CD14-positive monocyte (primary cell): Measurements from ENCODE around the gene ZFP3. TPM values are rescaled to one million over a fixed set of nuclear protein-coding genes. Genes with fewer than 3 reads are reported as not detected.

Experiments
- DNase-seq, 3 donors: peaks; one replicate each; pipeline ENCODE4 v3.0.0-alpha.2; 2011 to 2022
- H2AFZ ChIP-seq: 2 replicates; pipeline ENCODE4 v1.6.0; 2012; ENCODE audit warnings: mild to moderate bottlenecking, low read depth, low read length, inconsistent platforms; ENCODE audit not compliant: insufficient read depth, poor library complexity, severe bottlenecking
- H3K27ac ChIP-seq, 2 donors: 1 replicate in 1 of 2; 2 replicates in 1 of 2; pipeline ENCODE4 v1.5.1; 2012 to 2013; ENCODE audit warnings: low read length in 2 of 2, control low read depth in 1 of 2, inconsistent platforms in 1 of 2, low read depth in 1 of 2, mild to moderate bottlenecking in 1 of 2
- H3K27me3 ChIP-seq, 2 donors: one replicate each; pipeline versions ENCODE4 v1.6.0 to v1.6.1; 2011 to 2013; ENCODE audit warnings: low read length in 2 of 2; ENCODE audit not compliant: control insufficient read depth in 2 of 2, insufficient read depth in 2 of 2
- H3K36me3 ChIP-seq, 2 donors: replicated peaks in 1 of 2; 1 replicate in 1 of 2; 2 replicates in 1 of 2; pipeline versions ENCODE4 v1.5.1 to v1.6.1; 2012 to 2013; ENCODE audit warnings: low read length in 2 of 2, control low read depth in 1 of 2, inconsistent platforms in 1 of 2, mild to moderate bottlenecking in 1 of 2; ENCODE audit not compliant: insufficient read depth in 2 of 2, control insufficient read depth in 1 of 2
- H3K4me1 ChIP-seq, 2 donors: 1 replicate in 1 of 2; 2 replicates in 1 of 2; pipeline versions ENCODE4 v1.5.1 to v1.6.1; 2012 to 2013; ENCODE audit warnings: low read length in 2 of 2, control low read depth in 1 of 2, inconsistent platforms in 1 of 2, mild to moderate bottlenecking in 1 of 2, moderate library complexity in 1 of 2; ENCODE audit not compliant: insufficient read depth in 2 of 2, control insufficient read depth in 1 of 2
- H3K4me2 ChIP-seq: replicated peaks from 2 replicates; pipeline ENCODE3; 2012; ENCODE audit warnings: low read length, moderate library complexity, mild to moderate bottlenecking; ENCODE audit not compliant: poor library complexity, severe bottlenecking; ENCODE audit errors: extremely low read depth
- H3K4me3 ChIP-seq, 3 experiments: fragments of 200-600 bp in 1 of 3; sonication (generic) in 1 of 3; replicated peaks in 1 of 3; 1 replicate in 2 of 3; 2 replicates in 1 of 3; pipeline ENCODE4 v1.5.1; 2011 to 2013; ENCODE audit warnings: low read length in 3 of 3, mild to moderate bottlenecking in 3 of 3, control low read depth in 2 of 3, low read depth in 2 of 3, inconsistent platforms in 1 of 3, moderate library complexity in 1 of 3
- H3K79me2 ChIP-seq: 2 replicates; pipeline ENCODE4 v1.6.0; 2012; ENCODE audit warnings: mild to moderate bottlenecking, control low read depth, inconsistent platforms, low read length, moderate library complexity; ENCODE audit not compliant: insufficient read depth
- H3K9ac ChIP-seq: 2 replicates; pipeline ENCODE4 v1.6.0; 2017; ENCODE audit warnings: low read length, mild to moderate bottlenecking; ENCODE audit not compliant: insufficient read depth, poor library complexity, severe bottlenecking
- H3K9me3 ChIP-seq, 2 donors: replicated peaks in 1 of 2; 1 replicate in 1 of 2; 2 replicates in 1 of 2; pipeline versions ENCODE4 v1.5.1 to v1.6.1; 2012 to 2013; ENCODE audit warnings: low read length in 2 of 2, control low read depth in 1 of 2; ENCODE audit not compliant: control insufficient read depth in 1 of 2, insufficient read depth in 1 of 2
- H4K20me1 ChIP-seq: 2 replicates; pipeline ENCODE4 v1.6.0; 2012; ENCODE audit warnings: mild to moderate bottlenecking, low read length, control low read depth, moderate library complexity; ENCODE audit not compliant: insufficient read depth
- H3K27ac Mint-ChIP-seq, 7 donors: one replicate each; pipeline ENCODE4 v1.8.0; 2020; ENCODE audit warnings: mild to moderate bottlenecking in 7 of 7, mixed read lengths in 7 of 7, moderate library complexity in 6 of 7, inconsistent platforms in 2 of 7
- H3K27me3 Mint-ChIP-seq, 3 donors: one replicate each; pipeline ENCODE4 v1.8.0; 2021 to 2022; ENCODE audit warnings: low read depth in 3 of 3, mild to moderate bottlenecking in 3 of 3, mixed read lengths in 3 of 3, moderate library complexity in 3 of 3, inconsistent platforms in 1 of 3
- H3K36me3 Mint-ChIP-seq, 2 donors: one replicate each; pipeline ENCODE4 v1.8.0; 2020; ENCODE audit warnings: mixed read lengths in 2 of 2, inconsistent platforms in 1 of 2, mild to moderate bottlenecking in 1 of 2
- H3K4me1 Mint-ChIP-seq: one replicate; pipeline ENCODE4 v1.8.0; 2020; ENCODE audit warnings: mild to moderate bottlenecking, mixed read lengths
- H3K4me3 Mint-ChIP-seq, 2 donors: one replicate each; pipeline ENCODE4 v1.8.0; 2020; ENCODE audit warnings: mild to moderate bottlenecking in 2 of 2, mixed read lengths in 2 of 2, moderate library complexity in 1 of 2
- H3K9me3 Mint-ChIP-seq, 7 donors: one replicate each; pipeline ENCODE4 v1.8.0; 2020 to 2022; ENCODE audit warnings: mixed read lengths in 7 of 7, mild to moderate bottlenecking in 6 of 7, moderate library complexity in 6 of 7, inconsistent platforms in 2 of 7
- WGBS: methylation state at CpG from one replicate; pipeline ENCODE4 v1.1.5; 2013; ENCODE audit warnings: missing lambda C conversion rate; ENCODE audit not compliant: insufficient coverage; 5-methylcytosine and 5-hydroxymethylcytosine counted together
- intact Hi-C, 2 donors: fragments of 100-400 bp; cut with micrococcal nuclease; formaldehyde crosslinking; loops; one replicate each; pipeline versions ENCODE4 v1.15.0 to v1.15.1; 2023
- polyA plus RNA-seq, 3 donors: library from polyadenylated mRNA; depleted of rRNA in 1 of 3; unstranded in 2 of 3; stranded (reverse) in 1 of 3; fragments of 300-500 nt in 2 of 3; fragments of >200 nt in 1 of 3; fragmentation: Illumina TruSeq in 2 of 3; gene quantifications; 1 replicate in 2 of 3; 2 replicates in 1 of 3; pipeline ENCODE4 v1.2.3, GENCODE V29; 2012 to 2021
- TF ChIP-seq, protein P1 (sequence below): fragments of 200-600 bp; IDR thresholded peaks from one replicate; pipeline ENCODE4 v1.8.0; 2022; ENCODE audit warnings: antibody characterized with exemption, mild to moderate bottlenecking

The ZFP3 gene
- polyA plus RNA-seq, 3 donors, result 0.39 to 1.9 (median 0.75) TPM

DNA sequence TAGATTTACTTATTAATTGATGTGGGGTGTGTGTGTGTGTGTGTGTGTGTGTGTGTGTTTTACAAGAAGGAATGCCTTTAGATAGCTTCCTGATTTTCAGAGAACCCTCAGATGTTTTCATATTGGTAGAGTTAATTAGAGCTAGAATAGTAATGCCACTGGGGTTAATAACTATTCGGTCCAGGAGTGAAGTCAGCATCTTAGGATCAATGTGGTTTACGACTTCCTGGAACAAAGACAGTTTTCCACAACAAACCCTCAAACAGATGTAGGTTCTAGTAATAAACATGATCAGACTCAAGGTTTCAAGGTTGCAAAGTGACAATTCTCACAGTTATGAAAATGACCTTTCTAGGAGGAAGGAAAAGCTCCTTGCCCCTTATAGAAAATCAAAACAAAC is 30.8 kb upstream of the ZFP3 start:
- Histone ChIP-seq H3K27me3 (no peaks in the 10 kb centered on the region), H3K9me3 (no peaks in the 10 kb centered on the region), H3K27ac (no peak overlapping the region), H3K79me2 (no peaks in the 10 kb centered on the region), H3K9ac (no peak overlapping the region), H3K4me2 (no peak overlapping the region), H2AFZ (no peak overlapping the region), H3K4me1 (no peaks in the 10 kb centered on the region), H3K36me3 (no peaks in the 10 kb centered on the region), H3K4me3 (no peak overlapping the region), H4K20me1 (no peaks in the 10 kb centered on the region)
- no peak overlapping the region for H3K4me3 Mint-ChIP-seq
- TF ChIP-seq, protein P1, sequence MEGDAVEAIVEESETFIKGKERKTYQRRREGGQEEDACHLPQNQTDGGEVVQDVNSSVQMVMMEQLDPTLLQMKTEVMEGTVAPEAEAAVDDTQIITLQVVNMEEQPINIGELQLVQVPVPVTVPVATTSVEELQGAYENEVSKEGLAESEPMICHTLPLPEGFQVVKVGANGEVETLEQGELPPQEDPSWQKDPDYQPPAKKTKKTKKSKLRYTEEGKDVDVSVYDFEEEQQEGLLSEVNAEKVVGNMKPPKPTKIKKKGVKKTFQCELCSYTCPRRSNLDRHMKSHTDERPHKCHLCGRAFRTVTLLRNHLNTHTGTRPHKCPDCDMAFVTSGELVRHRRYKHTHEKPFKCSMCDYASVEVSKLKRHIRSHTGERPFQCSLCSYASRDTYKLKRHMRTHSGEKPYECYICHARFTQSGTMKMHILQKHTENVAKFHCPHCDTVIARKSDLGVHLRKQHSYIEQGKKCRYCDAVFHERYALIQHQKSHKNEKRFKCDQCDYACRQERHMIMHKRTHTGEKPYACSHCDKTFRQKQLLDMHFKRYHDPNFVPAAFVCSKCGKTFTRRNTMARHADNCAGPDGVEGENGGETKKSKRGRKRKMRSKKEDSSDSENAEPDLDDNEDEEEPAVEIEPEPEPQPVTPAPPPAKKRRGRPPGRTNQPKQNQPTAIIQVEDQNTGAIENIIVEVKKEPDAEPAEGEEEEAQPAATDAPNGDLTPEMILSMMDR, result no peak
- peaks cover 0 to 3% (median 2%) of the 10 kb centered on the region in 7 donors for H3K9me3 Mint-ChIP-seq
- H3K27me3 Mint-ChIP-seq, result peaks cover 3 to 16% (median 10%) of the 10 kb centered on the region in 3 donors
- no peak for DNase-seq
- no CpG with 5 or more reads among the region's 2 CpGs for WGBS
- no peaks in the 10 kb centered on the region for H3K36me3 Mint-ChIP-seq
- no peaks in the 10 kb centered on the region for H3K4me1 Mint-ChIP-seq
- intact Hi-C loops, result no loop called here
- peak overlapping the region in 1 of 7 donors; percentile 46 for H3K27ac Mint-ChIP-seq

DNA sequence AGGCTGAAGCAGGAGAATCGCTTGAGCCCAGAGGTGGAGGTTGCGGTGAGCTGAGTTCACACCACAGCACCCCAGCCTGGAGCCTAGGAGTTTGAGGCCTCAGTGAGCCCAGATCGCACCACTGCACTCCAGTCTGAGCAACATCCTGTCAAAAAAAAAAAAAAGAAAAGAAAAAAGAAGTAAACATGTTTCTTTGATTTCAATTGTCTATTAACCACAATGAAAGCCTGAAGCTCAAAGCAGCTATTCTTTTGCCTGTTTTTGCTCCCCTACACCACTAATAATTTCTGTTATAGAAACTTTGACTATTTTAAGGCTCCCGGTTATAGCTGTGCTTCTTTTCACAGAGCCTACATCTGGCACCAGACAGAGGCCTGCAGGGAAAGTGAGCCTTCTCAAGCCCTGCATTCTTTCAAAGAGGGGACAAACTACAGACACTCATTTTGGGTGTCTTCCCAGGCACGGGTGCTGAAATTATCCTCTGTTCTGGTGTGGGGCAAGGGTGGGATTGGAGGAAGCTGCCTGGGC is 28.9 kb upstream of the ZFP3 start:
- Histone ChIP-seq H3K4me2 (no peak overlapping the region), H3K27me3 (peaks cover 0 to 3% of the 10 kb centered on the region in 2 donors), H3K9ac (no peak overlapping the region), H3K4me3 (no peak overlapping the region), H4K20me1 (no peaks in the 10 kb centered on the region), H3K4me1 (no peaks in the 10 kb centered on the region), H3K36me3 (no peaks in the 10 kb centered on the region), H3K27ac (no peak overlapping the region), H2AFZ (no peak overlapping the region), H3K9me3 (no peaks in the 10 kb centered on the region), H3K79me2 (no peaks in the 10 kb centered on the region)
- intact Hi-C loops, result no loop called here
- Mint-ChIP-seq H3K27me3 (peaks cover 7 to 18% (median 10%) of the 10 kb centered on the region in 3 donors), H3K36me3 (no peaks in the 10 kb centered on the region), H3K4me3 (no peak overlapping the region), H3K9me3 (peaks cover 0 to 3% (median 2%) of the 10 kb centered on the region in 7 donors), H3K27ac (peak overlapping the region in 1 of 7 donors; percentile 73), H3K4me1 (no peaks in the 10 kb centered on the region)
- no peak for DNase-seq
- 92% methylated on average over 4 of the region's 5 CpGs for WGBS
- TF ChIP-seq, protein P1, result no peak
